ENCODE results near the gene ZNF256. TPM values are rescaled to one million over a fixed set of nuclear protein-coding genes. Genes with fewer than 3 reads are reported as not detected.

Gene ZNF256
- total and polyA plus RNA-seq, 2 of the 13 experiments (the other 11 are each of a cell fraction or from before 2014, with no cell fraction given), result 3.8 to 6.0 TPM

- TF ChIP-seq ZNF674 (CRISPR knock-in tag; IDR thresholded peaks at IDR 0.05; ENCODE audit: low read depth) (no peak), LCORL (IDR thresholded peaks at IDR 0.05) (no peak), LCORL (CRISPR knock-in tag; IDR thresholded peaks at IDR 0.05) (peak; percentile 68; the same call in 1 of the 2 replicates), NR2F1 (CRISPR knock-in tag; IDR thresholded peaks at IDR 0.05) (no peak), HNF1B (CRISPR knock-in tag; IDR thresholded peaks at IDR 0.05) (peak; percentile 49), ZGPAT (CRISPR knock-in tag; IDR thresholded peaks at IDR 0.05) (peak; percentile 83), SALL2 (CRISPR knock-in tag; IDR thresholded peaks at IDR 0.05) (peak; percentile 70; the same call in 1 of the 2 replicates), KLF15 (CRISPR knock-in tag; IDR thresholded peaks at IDR 0.05; ENCODE audit: borderline replicate concordance) (no peak), ZNF7 (CRISPR knock-in tag; IDR thresholded peaks at IDR 0.05) (no peak), GABPA (IDR thresholded peaks at IDR 0.05; ENCODE audit: low read depth, low read length) (peak; percentile 89), GABPA (CRISPR knock-in tag; IDR thresholded peaks at IDR 0.05; ENCODE audit: low read depth) (peak; percentile 96), ZNF777 (CRISPR knock-in tag; IDR thresholded peaks at IDR 0.05) (peak; percentile 48; the same call in 1 of the 2 replicates), SOX13 (IDR thresholded peaks at IDR 0.05) (no peak), SOX13 (CRISPR knock-in tag; conservative IDR thresholded peaks at IDR 0.05 in 1 of 2, IDR thresholded peaks at IDR 0.05 in 1 of 2) (no peak; a peak in 1 of 4 replicates), ZNF761 (CRISPR knock-in tag; conservative IDR thresholded peaks at IDR 0.05) (peak; percentile 84), GMEB2 (CRISPR knock-in tag; IDR thresholded peaks at IDR 0.05; ENCODE audit: low read depth) (peak; percentile 70), EZH2 (conservative IDR thresholded peaks at IDR 0.05; ENCODE audit: low read depth, low read length) (no peak), GLI4 (CRISPR knock-in tag; IDR thresholded peaks at IDR 0.05; ENCODE audit: borderline replicate concordance) (no peak), CHD2 (IDR thresholded peaks at IDR 0.05; ENCODE audit: low read depth, low read length) (no peak), TGIF2 (CRISPR knock-in tag; IDR thresholded peaks at IDR 0.05) (peak; percentile 60; the same call in 1 of the 2 replicates), GATAD1 (CRISPR knock-in tag; IDR thresholded peaks at IDR 0.05) (peak; percentile 96), SMAD1 (CRISPR knock-in tag; IDR thresholded peaks at IDR 0.05; ENCODE audit: borderline replicate concordance, low read depth) (no peak), NR2C2 (CRISPR knock-in tag; IDR thresholded peaks at IDR 0.05; ENCODE audit: borderline replicate concordance) (peak; percentile 85), TBX3 (IDR thresholded peaks at IDR 0.05; ENCODE audit: borderline replicate concordance) (no peak), ZNF703 (CRISPR knock-in tag; IDR thresholded peaks at IDR 0.05; ENCODE audit: borderline replicate concordance) (no peak), ZBTB34 (CRISPR knock-in tag; IDR thresholded peaks at IDR 0.05) (no peak)
Measured at GRCh38 chr19:57947419-57948134, at the start of gene ZNF256 (continued).

Data from HepG2 (cell line).